ENCODE measurements around the gene KRT86. TPM values are rescaled to one million over a fixed set of nuclear protein-coding genes. Genes with fewer than 3 reads are reported as not detected.
"Not testable (repeated sequence)": the region's sequence is repeated elsewhere in the genome, so short reads cannot be mapped to it uniquely, and the experiment has no call there.

KRT86 gene
- total RNA-seq, 1 donor = under 0.01 TPM

DNA sequence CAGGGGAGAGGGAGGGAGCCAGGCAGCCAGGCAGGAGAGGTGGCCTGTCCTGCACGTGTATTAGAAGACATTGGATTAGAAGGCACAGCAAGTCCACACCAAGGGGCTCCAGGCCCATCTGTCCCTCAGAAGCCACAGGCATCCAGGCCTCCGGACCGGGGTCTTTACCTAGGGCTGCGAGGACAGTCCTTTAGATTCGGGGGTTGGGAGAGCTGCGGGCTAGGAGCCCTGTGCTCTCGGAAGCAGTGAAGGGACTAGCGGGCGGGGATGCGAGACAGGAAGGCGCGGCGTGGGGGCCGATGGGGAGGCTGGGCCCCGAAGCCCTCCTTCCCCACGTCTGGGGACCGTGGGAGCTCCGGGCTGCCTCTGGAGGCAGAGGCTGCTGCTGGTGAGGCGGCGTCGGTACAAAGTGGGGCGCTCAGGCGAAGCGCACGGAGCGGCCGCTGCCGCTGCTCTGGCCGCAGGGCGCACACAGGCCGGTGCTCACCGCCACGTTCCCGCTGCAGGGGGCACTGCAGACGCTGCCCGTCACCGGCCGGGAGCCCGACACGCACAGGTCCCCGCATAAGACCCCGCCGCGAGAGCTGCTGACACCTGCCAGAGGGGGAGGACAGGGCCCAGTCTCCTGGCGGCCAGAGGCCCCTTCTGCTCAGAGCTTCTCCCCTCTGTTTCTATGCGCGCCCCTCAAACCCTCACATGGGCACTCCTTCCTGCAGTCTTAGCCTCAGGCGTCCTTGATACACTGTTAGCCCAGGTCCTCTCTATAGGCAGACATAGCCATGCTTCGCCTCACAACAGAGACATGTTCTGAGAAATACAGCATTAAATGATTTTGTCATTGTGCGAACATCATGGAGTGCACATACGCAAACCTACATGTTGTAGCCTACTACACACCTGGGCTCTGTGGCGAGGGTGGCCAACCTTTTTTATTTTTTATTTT lies 24.1 kb upstream of the KRT86 start:
- DNase-seq (ENCODE audit: low read depth in 2 of 3, low spot score in 2 of 3) = peak in 2 of 3 donors; percentile 23

DNA sequence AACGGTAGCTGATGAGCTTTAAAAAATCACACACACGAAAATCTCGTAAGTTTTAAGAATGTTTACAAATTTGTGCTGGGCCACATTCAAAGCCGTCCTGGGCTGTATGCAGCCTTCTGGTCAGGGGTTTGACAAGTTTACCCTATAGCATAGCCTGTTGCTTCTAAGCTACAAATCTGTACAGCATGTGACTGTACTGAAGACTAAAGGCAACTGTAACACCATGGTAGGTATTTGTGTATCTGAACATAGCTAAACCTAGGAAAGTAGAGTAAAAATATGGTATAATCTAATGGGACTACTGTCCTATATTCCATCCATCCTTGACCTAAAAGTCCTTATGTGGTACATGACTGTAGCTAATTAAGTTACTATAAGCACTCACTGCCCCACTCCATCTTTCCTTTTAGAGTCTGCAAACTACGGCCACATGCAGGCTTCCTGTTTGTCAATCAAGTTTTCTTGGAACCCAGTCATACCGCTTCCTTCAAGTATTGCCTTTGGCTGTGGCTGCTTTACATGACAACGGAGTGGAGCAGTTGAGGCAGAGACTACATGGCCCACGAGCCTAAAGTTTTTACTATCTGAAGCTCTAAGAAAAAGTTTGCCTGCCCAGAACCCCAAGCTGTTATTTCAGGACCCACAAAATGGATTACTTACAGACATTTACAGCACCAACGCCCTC lies 22.9 kb upstream of the KRT86 start:
- peak in 2 of 3 donors; percentile 24 to 64 for DNase-seq (ENCODE audit: low read depth in 2 of 3, low spot score in 2 of 3)

DNA sequence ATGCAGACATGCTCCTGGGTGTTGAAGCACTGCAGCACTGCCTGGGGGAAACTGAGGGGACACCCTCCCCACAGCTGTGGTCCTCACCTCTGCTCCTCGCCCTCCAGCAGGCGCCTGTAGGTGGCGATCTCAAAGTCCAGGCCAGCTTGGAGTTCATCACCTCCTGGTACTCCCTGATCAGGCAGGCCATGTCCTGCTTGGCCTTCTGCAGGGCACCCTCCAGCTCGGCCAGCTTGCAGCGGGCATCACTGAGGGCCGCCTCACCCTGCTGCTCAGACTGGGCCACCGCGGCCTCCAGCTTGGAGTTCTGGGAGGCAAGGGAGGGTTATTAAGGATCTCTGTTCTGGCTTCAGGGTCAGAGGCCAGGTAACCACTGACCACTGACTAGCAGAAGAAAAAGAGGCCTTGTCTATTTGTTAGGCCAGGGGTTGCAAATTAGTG lies 22.2 kb upstream of the KRT86 start:
- DNase-seq (ENCODE audit: low read depth in 2 of 3, low spot score in 2 of 3) = not testable (repeated sequence)

DNA sequence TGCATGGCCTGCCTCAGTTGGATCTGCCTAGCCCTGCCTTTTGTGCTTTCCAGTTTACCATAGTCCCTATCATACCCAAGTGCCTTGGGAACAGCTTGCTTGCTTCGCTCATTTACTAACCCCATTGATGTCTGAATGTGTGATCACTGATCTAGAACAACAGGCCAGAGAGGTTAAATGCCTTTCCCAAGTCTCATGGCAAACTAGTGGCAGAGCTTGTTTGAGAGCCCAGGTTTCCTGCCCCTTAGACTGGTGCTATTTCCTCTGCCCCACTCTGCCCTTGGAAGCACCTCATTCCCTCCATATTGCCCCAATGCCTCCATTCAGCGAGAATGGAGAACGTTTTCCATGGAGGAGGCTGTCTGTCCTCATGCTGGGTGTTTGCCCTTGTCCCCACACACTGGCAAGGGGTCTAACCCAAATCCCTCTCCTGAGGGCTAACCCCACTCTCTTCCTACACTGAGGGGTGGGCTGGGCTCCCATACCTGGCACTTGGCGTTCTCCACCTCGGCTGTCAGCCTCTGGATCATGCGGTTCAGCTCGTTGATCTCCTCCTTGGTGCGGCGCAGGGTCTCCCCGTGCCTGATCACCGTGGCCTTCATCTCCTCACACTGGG lies 21.6 kb upstream of the KRT86 start:
- DNase-seq (ENCODE audit: low read depth in 2 of 3, low spot score in 2 of 3) = no peak

DNA sequence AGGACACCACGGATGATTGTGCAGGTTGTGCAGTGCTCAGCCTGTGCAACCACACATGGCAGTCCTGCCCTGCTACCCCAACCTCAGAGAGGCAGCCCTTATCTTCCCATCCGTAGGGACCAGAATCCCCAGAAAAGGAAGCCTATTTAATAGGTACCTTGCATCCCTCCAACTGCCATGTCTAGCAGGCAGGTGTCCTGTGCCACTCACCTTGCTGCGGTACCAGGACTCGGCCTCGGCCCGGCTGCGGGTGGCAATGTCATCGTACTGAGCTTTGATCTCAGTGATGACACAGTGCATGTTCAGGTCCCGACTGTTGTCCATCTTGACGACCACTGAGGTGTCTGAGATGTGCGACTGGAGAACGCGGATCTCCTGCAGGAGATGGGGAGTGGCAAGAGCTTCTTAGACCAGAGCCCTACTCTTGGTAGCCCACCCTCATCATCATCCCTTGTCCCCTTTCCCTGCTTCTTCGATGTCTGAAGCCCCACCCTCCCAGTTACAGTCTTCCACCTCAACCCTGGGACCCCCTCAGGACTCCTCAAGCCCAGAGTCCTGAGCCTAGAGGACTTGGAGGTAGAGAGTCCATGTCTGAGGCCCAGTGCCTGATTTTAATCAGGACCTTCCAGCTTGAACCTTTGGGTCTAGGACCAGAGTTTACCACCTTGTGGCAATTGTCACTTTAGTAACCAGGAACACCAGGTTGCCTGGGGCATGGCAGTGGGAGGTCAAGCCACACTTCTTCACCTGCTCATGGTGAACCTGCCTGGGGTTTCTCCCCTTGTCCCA lies 20.9 kb upstream of the KRT86 start:
- DNase-seq (ENCODE audit: low read depth in 2 of 3, low spot score in 2 of 3) = no peak

DNA sequence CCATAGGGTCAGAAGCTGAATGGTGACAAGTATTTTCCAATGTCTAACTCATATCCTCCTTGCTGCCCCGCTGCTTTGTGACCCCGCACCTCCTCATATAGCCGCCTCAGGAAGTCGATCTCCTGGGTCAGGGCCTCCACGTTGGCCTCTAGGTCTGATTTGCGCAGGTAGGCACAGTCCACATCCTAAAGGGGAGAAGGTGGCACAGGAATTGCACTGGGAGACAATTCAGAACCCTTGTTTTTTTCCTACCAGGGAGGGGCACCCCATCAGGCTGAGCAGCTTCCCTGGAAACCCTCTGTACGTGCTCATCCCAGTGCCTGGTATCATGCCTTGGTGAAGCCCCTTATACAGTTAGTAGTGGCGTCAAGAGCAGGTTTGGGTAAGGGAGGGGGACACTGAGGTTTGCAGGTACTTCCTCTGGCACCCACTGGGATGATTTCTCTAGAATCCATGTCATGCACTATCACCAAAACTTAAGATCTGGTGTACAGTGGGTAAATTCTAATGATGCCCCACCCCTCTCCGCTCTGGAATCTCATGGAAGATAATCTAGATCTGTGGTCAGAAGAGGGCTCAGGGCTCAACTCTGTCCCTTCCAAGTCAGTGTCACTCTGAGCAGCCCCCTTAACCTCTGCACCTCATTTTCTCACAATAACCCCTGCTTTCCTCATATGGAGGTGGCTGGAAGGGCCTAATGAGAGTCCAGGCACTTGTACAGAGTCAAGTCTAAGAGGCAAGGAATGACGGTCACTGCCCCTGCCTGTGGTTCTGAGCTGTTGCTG lies 20.1 kb upstream of the KRT86 start:
- DNase-seq (ENCODE audit: low read depth in 2 of 3, low spot score in 2 of 3) = no peak

DNA sequence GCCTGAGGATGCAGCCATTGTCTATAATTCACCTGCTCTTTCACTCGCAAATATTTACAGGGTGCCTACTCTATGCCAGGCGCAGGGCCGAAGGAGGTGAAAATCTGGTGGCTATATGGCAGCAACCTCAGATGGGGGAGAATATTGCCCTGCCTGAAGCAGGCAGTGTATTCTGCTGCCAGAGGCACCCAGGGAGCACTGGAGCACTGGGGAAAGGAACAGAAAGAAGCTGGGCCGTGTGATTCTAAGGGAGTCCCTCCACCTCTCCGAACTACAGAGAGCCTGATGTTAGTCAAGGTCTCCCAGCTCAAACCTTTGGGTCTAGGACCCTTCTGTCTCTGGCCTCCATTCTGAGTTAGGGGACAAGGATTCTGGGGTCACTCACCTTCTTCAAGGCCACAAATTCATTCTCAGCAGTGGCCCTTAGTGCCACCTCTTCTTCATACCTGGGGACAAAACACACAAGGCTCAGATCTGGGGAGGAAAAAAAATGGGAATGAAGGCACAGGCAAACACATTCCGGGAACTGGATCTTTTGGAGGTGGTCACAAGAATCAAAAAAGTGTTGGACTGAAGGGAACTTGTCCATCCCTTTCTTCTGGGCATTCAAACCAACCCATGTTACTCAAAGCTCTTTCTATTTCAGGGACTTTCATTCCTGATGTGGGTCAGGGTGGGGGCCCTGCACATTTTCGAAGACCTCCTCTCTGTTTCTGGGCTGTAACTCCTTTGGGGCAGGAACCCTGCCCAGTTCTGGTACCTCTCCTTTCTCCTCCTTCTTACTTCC lies 19.3 kb upstream of the KRT86 start:
- no peak for DNase-seq (ENCODE audit: low read depth in 2 of 3, low spot score in 2 of 3)

DNA sequence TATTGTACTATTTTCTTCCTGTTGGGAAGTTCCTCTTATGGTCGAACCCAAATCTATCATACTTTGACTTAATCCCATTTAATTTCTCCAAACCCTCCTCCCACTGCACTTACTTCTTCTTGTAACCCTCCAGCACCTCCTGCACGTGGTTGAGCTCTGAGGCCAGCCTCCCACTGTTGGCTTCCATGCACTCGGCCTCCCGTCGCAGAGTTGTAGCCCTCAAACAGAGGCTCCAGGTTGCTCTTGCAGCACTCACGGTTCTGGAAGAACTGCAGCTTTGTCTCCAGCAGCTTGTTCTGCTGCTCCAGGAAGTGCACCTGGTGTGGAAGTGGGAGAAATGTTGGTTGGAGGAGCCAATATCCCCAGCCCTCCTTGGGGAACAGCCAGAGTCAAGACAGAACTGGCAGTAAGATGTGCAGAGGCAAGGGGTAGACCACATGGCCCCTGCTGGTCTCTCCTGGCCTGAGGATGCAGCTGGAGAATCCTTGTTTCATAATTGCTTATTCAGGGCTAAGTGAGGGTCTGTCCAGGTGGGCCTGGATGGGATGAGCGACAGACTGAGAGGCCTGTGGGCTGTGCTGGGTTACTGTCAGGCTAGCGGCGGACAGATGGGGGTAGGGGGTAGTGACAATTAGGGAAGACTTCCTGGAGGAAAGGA lies 18.4 kb upstream of the KRT86 start:
- DNase-seq (ENCODE audit: low read depth in 2 of 3, low spot score in 2 of 3) = no peak

DNA sequence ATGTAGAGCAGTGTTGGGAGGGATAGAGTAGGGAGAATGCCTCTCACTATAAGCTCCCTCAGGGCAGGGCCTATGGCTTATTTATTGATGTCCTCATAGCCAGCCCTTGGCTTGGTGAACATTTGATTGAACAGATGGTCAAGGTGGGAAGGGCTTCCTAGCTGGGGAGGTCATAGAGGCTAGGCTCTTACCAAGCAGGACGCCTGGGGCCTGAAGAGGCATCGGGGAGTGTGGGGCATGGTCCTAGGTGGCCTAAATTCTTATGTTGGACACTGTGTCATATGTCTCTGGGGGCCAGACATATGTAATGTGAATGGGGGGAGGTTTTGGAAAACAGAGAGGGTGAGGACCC lies 17.9 kb upstream of the KRT86 start:
- DNase-seq (ENCODE audit: low read depth in 2 of 3, low spot score in 2 of 3) = no peak

DNA sequence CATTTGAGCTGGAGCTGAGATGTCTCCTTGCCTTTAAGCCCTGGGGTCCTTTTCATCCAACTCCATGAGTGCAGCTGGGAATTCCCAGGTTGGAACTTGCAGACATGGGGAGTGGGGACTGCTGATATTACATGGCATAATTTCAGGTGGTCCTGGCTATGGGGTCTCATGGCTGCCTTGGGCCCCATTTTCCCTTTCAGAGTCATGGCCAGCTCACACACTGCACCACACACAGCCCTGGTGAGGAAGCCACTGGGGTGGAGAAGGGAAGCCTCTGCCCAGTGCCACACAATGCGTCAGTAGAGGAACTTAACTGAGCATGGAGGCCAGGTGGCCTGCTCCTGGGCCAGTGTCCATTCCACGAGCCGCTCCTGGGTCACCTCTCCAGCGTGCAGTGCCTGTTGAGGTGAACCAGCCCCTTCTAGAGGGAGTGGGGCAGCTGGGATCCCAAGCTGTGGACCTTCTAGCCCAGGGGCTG lies 17.3 kb upstream of the KRT86 start:
- DNase-seq (ENCODE audit: low read depth in 2 of 3, low spot score in 2 of 3) = peak in 1 of 3 donors; percentile 28

DNA sequence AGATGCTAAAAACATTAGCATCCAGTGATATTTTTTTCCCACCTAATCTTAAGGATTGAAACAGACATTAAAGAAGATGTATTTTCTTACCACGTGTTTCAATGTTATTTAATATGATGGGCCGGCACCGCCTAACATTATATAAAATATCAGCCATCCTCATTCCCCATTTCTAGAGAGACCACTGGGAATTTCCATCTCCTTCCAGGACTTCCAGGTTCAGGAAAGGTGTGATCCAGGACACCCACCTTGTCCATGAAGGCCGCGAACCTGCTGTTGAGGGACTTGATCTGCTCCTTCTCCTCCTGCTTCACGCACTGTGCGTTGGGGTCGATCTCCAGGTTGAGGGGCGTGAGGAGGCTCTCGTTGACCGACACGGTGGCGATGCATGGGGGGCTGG lies 16.5 kb upstream of the KRT86 start:
- not testable (repeated sequence) for DNase-seq (ENCODE audit: low read depth in 2 of 3, low spot score in 2 of 3)

DNA sequence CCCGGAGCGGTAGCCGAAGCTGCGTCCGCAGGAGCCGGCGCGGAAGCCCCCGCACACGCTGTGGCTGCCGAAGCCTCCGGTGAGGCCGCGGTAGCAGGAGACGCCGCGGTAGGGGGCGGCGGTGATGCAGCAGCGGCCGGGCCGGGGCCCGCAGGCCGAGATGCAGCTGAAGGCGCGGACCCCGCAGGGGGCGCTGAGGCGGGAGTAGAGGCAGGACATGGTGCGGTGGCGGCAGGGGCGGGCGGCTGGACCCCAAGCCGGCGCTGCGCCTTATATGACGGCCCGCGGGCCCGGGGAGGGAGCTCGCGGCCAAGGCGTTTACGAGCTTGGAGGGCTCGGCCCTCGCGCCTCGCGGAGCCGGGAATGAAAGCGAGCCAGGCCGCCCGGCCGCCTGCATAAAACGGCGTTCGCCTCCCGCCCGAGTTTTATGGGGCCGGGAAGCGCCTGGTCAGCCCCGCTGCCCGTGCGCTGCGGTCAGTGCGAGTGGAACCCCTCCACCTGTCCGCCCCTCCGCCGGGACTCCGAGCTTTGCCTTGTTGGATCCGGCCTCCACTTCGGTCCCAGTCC lies 16.0 kb upstream of the KRT86 start:
- peak in 2 of 3 donors; percentile 25 to 34 for DNase-seq (ENCODE audit: low read depth in 2 of 3, low spot score in 2 of 3)

DNA sequence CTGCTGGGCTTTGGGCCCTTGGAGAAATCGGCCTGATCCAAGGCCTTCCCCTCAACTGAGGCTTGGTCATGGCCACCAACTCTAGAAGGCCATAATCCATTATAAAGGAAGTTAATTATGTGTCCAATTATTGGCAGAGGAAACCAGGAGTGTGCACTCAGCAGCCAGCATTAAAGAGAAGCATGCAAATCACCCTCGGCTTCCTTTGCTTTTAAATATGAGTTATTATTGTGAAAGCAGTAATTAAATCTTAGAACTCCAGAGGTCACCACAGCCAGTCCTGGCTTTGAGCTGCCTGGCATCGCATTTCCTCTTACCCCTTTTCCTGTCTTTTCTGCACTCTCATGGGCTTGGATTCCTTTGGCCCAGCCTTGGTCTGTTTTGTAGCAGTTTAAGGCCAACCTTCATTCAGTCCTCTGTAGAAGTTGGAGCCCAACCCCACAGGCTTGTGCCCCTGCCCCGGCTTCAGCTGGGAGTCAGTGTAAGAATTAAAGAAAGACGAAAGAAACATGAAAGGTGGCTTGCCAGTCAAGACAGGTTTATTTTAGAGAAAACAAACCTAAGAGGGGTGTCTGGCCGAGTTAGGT lies 14.7 kb upstream of the KRT86 start:
- DNase-seq (ENCODE audit: low read depth in 2 of 3, low spot score in 2 of 3) = peak in 2 of 3 donors; percentile 44 to 61

DNA sequence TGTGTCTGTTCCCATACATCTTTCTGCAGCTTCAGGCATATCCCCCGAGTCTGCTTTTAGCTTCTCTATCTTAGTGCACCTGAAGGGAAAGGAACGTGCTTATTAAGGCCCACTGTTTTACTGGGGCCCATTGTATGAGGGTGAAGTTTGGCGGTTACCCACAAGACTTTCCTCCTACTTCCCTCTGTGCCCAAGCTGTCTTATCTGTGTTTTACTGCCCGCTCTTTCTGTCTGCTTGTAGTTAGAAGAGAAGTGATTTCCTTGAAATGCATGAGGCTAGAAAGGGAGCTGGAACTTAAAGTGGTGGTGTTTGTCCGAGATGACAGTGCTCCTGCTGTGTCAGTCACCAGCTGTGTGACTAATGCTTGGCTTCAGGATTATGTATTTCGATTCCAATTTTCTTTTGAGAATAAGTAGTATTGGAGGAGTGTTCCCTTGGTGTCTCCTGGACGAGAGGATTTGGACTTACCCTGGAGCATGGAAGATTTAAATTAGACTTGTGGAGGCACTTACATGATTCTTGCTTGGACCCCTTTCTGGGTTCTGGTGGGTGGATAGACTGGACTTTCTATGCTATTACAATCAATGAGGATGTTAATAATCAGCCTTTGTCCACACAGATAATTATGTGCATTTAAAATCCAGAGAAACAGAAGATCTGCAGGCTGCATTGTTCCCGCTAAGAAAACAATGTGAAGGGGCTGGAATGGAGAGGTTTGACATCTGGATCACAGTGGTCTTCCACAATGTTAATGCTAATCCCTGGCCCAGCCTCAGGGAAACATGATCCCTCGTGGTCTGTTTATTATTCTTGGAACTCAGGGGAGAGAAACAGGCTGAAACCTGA lies 13.9 kb upstream of the KRT86 start:
- DNase-seq (ENCODE audit: low read depth in 2 of 3, low spot score in 2 of 3) = peak in 2 of 3 donors; percentile 58 to 85

DNA sequence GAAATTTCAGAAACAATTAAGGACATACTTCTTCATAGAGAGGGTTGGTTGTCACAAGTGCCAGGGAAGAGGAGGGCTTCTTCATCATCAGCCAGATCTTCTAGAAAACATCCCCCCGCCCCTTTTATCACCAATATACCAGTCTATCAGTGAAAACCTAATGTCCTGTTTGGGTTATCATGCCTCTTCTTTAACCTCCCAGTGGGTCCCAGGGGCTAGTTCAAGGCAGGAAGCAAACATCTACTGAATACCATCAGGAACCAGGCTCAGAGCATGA lies 13.3 kb upstream of the KRT86 start:
- no peak for DNase-seq (ENCODE audit: low read depth in 2 of 3, low spot score in 2 of 3)

DNA sequence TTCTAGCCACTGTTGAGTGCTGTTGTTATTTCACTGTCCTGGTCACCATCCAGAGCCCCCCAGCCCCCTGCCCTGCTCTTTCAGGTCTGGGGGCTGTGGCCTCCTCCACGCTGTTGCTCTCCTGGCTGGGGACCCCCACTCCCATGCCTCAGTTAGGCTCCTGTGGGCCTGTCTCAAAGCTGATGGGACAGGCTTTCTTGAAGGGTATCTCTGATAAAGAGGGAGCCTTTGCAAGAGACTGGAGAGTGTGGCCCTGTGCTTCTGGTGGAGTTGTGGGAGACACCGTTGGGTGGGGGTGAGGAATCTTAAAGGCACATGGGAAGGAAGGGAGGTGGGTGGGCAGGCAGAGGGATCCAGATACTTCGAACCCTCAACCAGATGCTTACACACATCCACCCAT lies 12.2 kb upstream of the KRT86 start:
- no peak for DNase-seq (ENCODE audit: low read depth in 2 of 3, low spot score in 2 of 3)
